Superior temporal gyrus (tissue), 1 donor: ENCODE data around the gene TNIP2.
"Not testable (repeated sequence)": the region's sequence is repeated elsewhere in the genome, so short reads cannot be mapped to it uniquely, and the experiment has no call there.

Experiments
- DNase-seq: peaks from one replicate; pipeline ENCODE4 v3.0.0-alpha.2; 2016; ENCODE audit errors: extremely low spot score

The TNIP2 gene

DNA sequence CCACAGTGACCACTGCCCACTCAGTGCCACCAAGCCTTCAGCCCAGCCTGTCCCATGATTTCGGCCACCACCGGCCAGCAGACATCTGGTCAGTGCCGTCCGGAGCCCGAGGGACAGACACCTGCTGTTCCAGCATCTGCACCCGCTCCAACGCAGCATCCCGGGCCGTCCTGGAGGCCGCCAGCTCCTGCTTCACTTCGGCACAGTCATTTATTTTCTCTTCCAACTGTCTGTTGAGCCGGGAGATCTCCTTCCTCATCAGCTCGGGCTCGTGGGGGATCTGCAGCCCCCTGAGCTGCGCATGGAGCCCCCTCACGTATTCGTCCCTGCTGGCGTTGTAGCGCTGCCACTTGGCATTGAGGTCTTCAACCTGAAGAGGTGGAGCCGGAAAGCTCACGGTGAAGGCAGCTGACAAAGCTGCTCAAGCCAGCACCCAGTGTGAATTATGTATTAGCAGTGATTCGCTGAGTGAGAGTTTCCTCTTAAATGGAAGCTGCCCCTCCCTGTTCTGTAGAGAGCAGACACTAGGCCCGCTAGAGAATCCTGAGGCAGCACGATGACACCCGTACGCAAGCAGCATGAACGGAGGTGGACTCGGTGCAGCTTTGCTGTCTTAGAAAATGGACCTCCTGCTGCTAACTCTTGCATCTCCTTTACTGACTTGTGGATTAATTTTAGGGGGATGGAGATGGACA is 11.4 kb downstream of the TNIP2 start:
- no peak for DNase-seq

DNA sequence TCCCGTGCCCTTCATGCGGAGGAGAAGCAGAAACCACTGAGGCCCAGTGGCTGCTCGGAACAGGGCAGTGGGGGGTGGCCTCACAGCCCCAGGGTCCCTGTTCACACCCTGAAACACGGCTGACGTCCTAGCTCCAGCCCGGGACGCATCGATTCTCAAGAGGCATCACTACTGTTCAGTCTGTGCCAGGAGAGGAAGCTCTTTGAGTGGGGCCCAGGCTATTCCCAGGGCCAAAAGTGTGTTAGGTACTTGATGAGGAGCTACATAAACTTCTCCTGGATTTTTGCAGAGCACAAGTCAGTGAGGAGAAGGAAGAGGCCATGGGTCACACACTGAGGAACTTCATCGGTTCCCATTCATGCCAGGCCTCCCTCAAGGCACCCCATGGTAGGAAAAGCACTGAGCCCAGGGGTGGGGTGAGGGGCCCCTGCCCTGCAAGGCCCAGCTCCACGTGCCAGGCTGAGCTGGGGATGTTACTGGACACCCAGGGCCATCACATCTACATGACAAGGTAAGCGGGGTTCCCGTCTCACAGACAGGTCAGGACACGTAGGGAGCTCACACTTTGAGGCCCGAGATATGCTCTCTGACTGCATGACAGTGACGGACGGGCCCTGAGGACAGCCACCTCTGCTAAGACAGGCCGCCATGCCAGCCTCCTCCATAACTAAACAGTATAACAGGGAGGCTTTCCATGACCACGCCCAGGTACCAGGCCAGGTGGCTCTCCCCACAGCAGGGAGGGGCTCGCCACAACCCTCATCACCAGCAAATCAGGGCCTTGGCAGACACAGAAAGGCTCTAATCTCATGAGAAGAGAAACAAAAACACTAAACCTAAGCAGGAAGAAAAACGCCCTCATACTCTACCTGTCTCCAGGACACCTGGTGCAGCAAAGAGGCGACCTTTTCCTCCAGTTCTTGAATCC is 12.4 kb downstream of the TNIP2 start:
- no peak for DNase-seq

DNA sequence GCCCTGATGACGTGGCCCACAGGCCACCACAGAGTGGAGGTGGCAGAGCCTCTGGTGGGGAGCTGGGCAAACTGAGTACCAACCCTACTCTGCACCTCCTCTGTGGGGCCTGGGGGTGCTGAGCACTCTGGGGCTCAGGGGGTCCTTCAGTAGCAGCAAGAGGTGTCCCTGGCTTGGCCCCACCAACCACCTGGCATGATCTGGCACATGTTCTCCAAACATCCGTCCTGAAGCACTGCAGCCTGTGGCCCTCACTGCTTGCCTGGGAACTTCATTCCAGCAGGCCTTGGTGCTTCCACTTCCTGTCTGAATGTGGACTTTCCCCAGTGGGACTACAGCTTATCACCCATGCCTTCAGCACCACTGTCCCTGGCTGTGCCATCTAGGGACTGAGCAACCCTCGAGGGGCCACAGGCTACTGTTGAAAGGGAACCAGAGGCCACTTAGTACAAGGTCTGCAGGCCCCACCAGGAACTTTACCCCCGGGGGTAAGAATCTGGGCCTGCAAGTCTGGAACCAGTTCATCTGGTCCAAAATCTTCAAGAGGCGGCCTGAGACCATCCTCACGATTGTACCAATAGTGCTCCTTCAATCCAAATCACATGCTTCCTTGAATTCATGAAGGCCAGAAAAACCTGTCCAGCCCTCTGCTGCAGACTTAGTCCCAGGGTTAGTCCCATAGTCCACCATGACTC is 13.2 kb downstream of the TNIP2 start:
- DNase-seq = no peak

DNA sequence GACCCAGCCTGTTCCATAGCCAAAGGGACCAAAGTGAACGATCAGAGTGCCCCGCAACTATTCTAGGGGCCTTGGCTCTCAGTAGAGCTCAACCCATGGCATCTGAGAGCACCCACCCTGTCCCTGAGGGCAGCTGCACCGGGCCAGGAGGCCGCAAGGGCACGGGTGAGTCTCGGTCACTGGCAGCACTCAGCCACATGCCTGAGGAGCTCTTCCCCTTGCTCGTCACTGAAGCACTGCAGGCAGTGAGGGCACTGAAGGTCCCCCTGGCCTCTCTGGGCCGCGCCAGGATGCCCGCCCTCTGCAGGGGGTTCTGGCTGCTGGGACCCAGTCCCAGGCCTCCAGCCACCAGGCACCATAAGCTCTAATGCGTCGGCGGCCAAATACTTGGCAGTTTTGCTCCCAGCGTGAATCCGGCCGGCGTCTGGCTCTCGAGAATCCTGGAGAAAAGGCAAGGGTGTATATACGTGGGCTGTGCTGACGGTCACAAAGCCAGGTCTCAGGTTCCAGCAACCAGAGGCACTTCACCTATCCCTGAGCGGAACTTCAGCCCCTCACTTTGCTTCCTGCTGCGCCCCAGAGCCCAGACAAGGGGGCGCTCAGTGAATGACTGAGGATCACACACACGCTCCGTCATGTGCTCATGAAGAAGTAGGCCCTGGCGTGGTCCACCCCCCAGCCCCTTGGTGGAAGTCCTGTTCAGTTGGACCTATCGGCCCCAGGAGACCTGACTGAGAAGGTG is 13.9 kb downstream of the TNIP2 start:
- DNase-seq = no peak

DNA sequence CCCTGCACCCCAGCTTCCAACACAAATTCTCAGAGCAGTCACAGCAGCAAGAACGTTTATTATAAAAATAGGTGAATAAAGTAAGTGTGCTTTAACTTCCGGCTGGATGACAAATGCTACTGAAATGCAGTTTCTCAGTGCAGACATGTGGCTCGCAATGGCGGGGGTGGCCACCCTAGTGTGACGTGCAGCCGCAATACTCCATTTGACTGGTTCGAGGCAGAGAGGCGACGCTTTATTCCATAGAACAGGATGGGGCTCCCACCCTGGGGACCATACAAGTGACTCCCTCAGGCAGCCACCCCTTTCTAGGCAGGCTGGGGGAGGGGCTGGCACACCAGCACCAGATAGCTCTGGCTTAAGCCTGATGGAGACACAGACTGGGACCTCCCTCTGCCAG is 14.5 kb downstream of the TNIP2 start:
- no peak for DNase-seq

DNA sequence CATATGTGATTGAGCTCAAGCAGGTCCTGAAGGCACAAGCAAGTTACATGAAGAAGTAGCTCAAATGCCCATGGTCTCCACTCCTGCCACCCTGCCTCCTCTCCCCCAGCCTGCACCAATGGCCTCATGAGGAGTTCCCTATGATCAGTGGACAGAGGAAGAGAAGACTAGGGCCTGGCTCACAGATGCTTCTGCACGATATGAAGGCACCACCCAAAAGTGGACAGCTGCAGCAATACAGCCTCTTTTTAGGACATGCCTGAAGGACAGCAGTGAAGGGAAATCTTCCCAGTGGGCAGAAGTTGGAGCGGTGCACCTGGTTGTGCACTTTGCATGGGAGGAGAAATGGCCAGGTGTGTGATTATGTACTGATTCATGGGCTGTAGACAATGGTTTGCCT is 17.8 kb downstream of the TNIP2 start:
- DNase-seq = not testable (repeated sequence)

DNA sequence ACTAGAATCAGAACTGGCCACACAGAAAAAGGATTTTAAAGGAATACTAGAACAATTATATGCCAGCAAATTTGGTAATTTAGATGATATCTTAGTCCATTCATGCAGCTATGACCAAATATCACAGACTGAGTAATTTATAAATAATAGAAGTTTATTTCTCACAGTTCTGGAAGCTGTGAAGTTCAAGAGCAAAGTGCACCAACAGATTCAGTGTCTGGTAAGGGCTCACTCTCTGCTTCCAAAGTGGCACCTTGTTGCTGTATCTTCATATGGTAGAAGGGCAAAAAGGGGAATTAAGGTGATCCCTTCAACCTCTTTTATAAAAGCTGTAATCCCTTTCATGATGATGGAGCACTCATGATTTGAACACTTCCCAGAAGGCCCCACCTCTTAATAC is 20.3 kb downstream of the TNIP2 start:
- no peak for DNase-seq

DNA sequence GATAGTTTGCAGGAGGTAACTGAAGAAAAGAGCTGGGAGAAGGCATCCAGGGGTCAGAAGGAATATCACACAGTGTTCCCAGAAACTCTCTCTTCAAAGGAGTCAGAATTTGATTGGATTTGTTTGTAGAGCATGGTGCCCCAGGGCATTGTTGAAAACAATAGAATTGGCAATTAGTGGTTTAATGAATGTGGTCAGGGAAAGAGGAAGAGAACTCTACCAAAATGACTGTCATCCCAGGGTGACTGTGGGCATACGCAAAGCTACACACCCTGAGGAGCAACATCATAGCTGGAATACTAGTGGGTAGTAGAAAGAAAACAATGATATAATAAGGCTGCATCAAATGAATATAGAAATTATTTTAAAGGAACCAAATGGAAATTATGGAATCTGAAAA is 21.5 kb downstream of the TNIP2 start:
- no peak for DNase-seq

DNA sequence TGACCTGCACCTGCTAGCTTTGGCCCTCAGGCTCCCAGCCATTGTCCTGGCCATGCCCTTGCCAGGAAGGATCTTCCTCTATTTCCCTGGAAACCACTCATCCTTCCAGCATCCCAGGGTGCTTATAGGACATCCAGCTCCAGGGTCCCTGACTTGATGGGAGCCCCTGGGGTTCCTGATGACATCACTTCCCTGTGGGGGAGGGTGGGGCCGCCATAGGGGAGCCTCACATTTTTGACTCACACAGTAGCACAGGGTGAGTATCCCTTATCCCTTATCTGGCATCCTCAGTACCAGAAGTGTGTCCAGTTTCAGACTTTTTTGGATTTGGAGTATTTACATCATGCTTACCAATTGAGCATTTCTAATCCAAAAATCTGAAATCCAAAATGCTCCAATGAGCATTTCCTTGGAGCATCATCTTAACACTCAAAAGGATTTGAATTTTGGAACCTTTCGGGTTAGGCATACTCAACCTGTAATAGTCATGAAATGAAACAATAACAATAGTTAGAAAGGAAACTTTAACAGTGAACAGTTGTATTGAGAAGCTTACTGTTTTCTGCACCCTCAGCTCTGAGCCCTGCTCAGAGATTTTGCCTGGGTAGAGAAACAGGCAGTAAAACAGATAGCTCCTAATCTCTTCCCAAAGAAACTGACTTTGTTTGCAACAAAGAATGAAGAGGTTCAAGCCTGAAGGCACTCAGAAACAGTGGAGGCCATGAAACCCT is 22.1 kb downstream of the TNIP2 start:
- no peak for DNase-seq

DNA sequence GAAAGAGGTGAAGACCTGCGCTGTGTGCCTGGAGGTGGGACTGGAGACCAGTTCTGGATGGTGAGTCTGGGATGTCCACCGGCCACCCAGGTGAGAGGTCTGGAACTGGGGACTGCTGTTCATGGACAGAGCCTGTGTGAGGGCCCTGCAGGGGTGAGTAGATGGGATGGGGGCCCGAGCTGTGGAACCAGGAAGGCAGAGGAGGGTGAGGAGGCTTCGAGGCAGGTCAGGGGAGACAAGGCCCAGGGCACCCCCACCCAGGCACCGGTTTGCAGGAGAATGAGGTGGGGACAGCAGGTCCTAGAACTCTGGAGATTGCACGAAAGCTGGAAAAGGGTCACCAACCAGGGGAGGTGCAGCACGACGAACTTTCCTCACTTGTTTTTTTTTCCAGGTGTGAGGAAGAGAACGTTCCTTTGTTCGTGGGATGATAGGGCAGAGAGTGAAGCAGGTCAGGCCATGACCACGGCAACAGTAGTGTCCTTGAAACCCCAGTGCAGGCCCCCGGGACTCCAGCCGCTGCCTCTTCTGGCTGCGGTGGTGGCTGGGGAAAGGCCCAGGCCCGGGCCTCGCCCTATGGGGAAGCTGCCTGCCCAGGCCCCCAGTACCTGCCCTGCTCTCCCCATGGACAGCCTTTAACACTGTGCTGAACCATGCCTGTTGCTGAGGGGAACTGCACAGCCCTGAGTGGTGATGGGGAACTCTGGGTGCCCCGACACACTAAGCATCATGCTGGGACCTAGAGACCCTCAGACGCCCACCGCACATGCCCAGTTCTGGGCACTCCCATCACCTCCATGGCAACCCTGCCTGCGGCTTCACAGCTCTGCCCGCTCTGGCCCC is 22.9 kb downstream of the TNIP2 start:
- DNase-seq = no peak

DNA sequence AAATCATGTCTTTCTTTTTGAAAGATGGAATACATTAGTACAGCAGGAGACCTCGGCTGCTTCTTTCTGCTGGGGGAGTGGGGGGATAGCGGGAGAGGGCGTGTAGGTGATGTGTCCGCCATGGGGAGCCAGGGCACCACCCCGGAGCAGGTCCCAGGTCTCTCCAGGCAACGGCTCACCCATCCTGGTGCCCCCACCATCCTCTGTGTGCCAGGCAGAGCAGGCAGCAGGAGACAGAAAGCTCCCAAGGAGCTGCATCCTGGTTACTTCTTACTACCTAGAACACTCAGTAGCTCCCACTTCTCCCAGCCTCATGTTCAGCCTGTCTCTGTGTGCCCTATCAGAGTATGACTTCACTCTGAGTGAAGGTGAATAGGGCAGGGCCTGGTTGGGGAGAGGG is 23.6 kb downstream of the TNIP2 start:
- DNase-seq = no peak

DNA sequence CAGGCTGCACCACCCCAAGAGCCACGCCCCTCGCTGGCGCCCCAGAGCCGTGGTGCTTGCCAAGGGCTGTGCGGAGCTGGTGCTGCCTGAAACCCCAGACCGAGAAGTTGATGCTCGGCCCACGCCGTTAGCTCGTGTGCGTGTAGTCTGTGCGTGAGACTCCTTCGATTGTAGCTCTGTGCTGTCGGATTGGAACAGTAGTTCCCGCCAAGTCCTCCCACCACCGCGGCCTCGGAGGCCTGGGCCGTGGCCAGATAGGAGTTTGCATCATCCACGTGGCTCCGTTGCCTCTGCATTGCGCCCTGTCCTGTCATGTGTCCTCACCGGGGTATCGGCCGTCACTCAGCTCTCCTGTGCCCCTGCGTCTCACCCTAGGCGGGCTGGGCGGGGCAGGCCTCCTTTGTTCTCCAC is 24.2 kb downstream of the TNIP2 start:
- DNase-seq = no peak

DNA sequence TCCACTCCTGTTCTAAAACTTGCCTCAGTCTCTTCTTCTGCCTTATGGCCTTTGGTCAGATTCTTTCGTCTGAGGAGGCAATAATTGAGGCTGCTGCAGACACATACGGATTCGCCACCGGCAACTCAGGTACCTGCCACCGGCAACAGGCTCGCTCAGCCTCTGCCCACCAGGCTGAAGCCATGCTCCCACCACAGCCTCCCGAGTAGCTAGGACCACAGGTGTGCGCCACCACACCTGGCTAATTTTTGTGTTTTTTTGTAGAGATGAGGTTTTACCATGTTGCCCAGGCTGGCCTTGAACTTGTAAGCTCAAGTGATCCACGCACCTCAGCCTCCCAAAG is 26.6 kb downstream of the TNIP2 start:
- no peak for DNase-seq

DNA sequence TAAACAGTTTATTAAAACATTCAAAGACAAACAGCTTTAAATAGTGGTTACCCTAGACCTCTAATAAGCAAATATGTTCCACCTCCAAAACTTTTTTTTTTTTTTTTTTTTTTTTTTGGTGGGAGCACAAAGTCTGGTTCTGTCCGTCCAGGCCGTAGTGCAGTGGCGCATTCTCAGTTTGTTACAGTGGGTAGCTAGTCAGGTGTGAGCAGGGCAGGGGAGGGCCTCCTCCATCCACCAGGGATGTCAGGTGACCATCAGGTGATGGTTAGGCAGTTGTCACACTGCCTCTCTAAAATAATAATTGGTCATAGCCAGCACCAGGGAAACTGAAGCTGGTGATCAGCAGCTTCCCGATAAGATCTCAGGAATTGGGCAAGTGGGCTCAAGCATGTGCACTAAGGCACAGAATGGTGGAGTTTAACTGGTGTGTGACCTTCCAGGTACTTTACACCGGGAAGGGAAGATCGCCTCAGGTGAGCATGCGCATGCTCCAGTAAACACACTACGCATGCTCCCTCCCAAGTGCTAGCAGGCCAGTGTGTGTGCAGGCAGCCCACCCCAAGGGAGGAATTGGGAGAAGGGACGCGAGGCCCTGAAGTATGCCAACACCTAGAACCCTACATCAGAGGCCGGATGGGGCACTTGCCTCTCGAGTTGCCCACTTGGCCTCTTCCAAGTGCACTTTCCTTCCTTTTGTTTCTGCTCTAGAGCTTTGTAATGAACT is 27.2 kb downstream of the TNIP2 start:
- no peak for DNase-seq

DNA sequence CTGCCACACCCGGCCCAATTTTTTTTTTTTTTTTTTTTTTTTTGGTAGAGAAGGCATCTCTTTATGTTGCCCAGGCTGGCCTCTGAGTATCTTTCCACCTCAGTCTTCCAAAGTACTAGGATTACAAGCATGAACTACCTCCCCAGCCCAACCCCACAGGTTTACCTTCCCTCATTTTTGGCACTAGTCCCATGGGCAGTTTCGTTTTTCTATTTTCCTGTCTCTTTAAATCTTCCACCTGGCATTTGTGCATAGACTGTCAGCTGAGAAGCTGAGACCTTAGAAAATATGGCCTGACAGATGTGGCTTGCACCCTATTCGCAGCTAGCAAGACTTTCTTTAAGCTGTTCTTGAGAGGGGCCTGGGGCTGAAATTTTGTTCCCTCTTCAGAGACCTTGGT is 27.9 kb downstream of the TNIP2 start:
- DNase-seq = no peak

DNA sequence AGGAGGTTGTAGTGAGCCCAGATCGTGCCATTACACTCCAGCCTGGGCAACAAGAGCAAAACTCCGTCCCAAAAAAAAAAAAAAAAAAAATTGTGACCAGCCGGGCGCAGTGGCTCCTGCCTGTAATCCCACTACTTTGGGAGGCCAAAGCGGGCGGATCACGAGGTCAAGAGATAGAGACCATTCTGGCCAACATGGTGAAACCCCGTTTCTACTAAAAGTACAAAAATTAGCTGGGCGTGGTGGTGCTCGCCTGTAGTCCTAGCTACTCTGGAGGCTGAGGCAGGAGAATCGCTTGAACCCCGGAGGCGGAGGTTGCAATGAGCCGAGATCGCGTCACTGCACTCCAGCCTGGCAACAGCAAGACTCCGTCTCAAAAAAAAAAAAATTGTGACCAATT is 29.3 kb downstream of the TNIP2 start:
- DNase-seq = not testable (repeated sequence)

DNA sequence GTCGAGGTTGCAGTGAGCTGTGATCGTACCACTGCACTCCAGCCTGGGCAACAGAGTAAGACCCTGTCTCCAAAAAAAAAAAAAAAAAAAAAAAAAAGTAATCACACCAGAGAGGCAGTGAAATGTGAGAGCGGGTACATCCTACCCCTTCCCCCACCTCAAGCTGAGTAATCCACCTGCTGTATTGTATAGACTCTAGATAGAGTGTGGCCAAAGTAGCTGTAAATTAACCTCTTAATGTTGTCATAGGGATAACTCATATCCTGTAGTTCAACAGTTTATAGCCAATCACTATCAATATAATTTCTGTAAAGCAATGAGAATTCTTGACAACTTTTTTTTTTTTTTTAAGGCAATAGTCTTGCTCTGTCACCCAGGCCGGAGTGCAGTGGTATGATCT is 30.8 kb downstream of the TNIP2 start:
- no peak for DNase-seq

DNA sequence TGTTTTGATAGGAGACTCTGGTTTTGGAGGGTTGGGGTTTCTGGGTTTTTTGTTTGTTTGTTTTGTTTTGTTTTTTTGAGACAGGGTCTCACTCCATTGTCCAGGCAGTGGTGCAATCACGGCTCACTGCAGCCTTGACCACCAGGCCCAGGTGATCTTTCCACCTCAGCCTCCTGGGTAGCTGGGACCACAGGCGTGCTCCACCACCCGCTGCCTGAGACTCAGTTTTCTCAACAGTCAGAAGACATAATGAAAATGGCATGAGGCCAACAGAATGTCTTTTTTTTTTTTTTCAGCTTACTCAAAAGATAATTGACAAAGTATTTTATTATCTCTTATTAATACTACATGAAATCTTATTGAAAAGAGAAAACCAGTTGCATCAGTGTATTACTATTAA is 32.4 kb downstream of the TNIP2 start:
- no peak for DNase-seq

DNA sequence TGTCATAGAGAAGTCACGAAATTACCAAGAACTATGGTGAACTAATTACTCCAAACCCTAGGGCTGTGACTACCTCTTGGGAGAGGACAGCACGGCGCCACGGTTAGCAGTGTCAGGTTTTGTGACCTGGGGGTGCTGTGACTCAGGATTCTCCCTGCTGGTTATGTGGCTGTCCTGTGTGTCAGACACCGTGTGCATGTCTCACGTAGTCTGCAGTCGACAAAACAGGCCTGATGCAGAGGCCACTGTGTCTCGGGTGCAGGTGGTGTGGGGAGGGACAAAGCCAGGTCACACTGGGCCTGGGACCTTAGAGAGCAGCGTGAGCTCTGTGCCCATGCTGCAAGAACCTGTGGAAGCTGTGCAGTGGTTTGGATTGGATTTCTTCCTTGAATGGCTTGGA is 34.1 kb downstream of the TNIP2 start:
- no peak for DNase-seq

DNA sequence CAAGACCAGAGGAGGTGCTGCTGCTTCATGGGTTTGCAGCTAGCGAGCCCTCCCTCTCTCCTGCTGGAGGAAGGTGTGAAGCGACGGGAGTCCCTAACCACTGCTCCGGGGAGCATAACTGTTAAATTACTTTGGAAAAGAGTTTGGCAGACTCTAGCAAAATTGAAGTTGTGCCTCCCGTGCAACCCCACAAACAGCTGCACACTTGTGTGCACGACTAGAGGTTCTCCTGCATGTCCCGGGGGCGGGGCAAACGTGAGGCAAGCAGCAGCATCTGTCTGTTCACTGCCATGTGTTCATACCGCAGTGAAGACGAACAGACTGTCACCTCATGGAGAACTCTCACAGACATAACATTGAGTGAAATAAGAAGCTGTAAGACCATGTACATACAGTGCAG is 34.5 kb downstream of the TNIP2 start:
- DNase-seq = no peak
